ENCODE results near the gene WIPF2.

The WIPF2 gene

GRCh38 chr17:40316571-40317344, 97.7 kb downstream of the WIPF2 start:
- no peak for DNase-seq

- peak; percentile 48 for DNase-seq
Observed at GRCh38 chr17:40317345-40317873, 98.3 kb downstream of the WIPF2 start.

- peak; percentile 88 for DNase-seq
Observed at GRCh38 chr17:40317880-40318829, 99.1 kb downstream of the WIPF2 start.

- no peak for DNase-seq
Observed at GRCh38 chr17:40318830-40319391, 99.8 kb downstream of the WIPF2 start.

GRCh38 chr17:40319651-40320540, 100.8 kb downstream of the WIPF2 start:
- DNase-seq: peak; percentile 85

- DNase-seq: peak; percentile 66
Observed at GRCh38 chr17:40320756-40321523, 101.8 kb downstream of the WIPF2 start.

- no peak for DNase-seq
Observed at GRCh38 chr17:40321524-40321929, 102.4 kb downstream of the WIPF2 start.

GRCh38 chr17:40321961-40322357, 102.9 kb downstream of the WIPF2 start:
- no peak for DNase-seq

- peak; percentile 78 for DNase-seq
Observed at GRCh38 chr17:40322358-40323315, 103.5 kb downstream of the WIPF2 start.

- peak; percentile 75 for DNase-seq
Observed at GRCh38 chr17:40323391-40324381, 104.6 kb downstream of the WIPF2 start.

- DNase-seq: no peak
Observed at GRCh38 chr17:40325156-40326013, 106.3 kb downstream of the WIPF2 start.

- peak; percentile 48 for DNase-seq
Observed at GRCh38 chr17:40326014-40326831, 107.1 kb downstream of the WIPF2 start.

- DNase-seq: no peak
Observed at GRCh38 chr17:40326832-40327199, 107.7 kb downstream of the WIPF2 start.

- DNase-seq: no peak
Observed at GRCh38 chr17:40327244-40327729, 108.2 kb downstream of the WIPF2 start.

- DNase-seq: no peak
Observed at GRCh38 chr17:40327735-40328385, 108.8 kb downstream of the WIPF2 start.

GRCh38 chr17:40328386-40328766, 109.3 kb downstream of the WIPF2 start:
- no peak for DNase-seq
